SK-N-SH treated with all-trans-retinoic acid at 6 μM for 48 hours (cell line): ENCODE measurements around the gene DIDO1.

ENCODE experiments used
- ARNTL ChIP-seq: fragments of 450-650 bp; formaldehyde crosslinking; IDR thresholded peaks from 2 replicates; pipeline ENCODE4 v1.5.0; 2020; ENCODE audit warnings: low read depth, mild to moderate bottlenecking, moderate library complexity, borderline replicate concordance
- CREB5 ChIP-seq: fragments of 250-450 bp; sonication (Bioruptor Pico); IDR thresholded peaks from 2 replicates; pipeline ENCODE4 v1.5.1; 2020; ENCODE audit warnings: low read depth, mild to moderate bottlenecking, moderate library complexity
- CSDC2 ChIP-seq: fragments of 250-450 bp; sonication (Bioruptor Pico); IDR thresholded peaks from 2 replicates; pipeline ENCODE4 v1.5.0; 2020; ENCODE audit warnings: mild to moderate bottlenecking, moderate library complexity
- OSR1 ChIP-seq: fragments of 250-450 bp; sonication (Bioruptor Pico); IDR thresholded peaks from 2 replicates; pipeline ENCODE4 v1.8.0; 2022; ENCODE audit warnings: moderate library complexity, mild to moderate bottlenecking, inconsistent platforms
- PATZ1 ChIP-seq: fragments of 250-450 bp; sonication (Bioruptor Pico); IDR thresholded peaks from 2 replicates; pipeline ENCODE4 v1.8.0; 2020; ENCODE audit warnings: mild to moderate bottlenecking, moderate library complexity, borderline replicate concordance
- SNAI2 ChIP-seq: fragments of 250-450 bp; sonication (Bioruptor Pico); IDR thresholded peaks from 2 replicates; pipeline ENCODE4 v1.5.0; 2020; ENCODE audit warnings: mild to moderate bottlenecking, moderate library complexity
- ZFP30 ChIP-seq: fragments of 450-650 bp; formaldehyde crosslinking; IDR thresholded peaks from 2 replicates; pipeline ENCODE4 v1.5.0; 2022; ENCODE audit warnings: mild to moderate bottlenecking, moderate library complexity

GRCh38 chr20:62859721-62860120, 66.6 kb downstream of the DIDO1 start:
- TF ChIP-seq PATZ1 (CRISPR knock-in tag) = no peak
- TF ChIP-seq CSDC2 (CRISPR knock-in tag) = no peak
- no peak for TF ChIP-seq SNAI2 (CRISPR knock-in tag)
- TF ChIP-seq ZFP30 (CRISPR knock-in tag) = no peak
- no peak for TF ChIP-seq CREB5 (CRISPR knock-in tag)
- TF ChIP-seq ARNTL (CRISPR knock-in tag) = no peak
- no peak for TF ChIP-seq OSR1 (CRISPR knock-in tag)
